Heart left ventricle (tissue), 13 donors: ENCODE results near the gene NKD1.

Source experiments
- CTCF ChIP-seq, 12 donors: fragments of 200-600 bp; sonication (generic) in 4 of 12; IDR thresholded peaks; one replicate each; pipeline versions ENCODE4 v1.5.0 to v1.8.0; 2018 to 2022; ENCODE audit warnings: antibody characterized with exemption in 12 of 12, mild to moderate bottlenecking in 5 of 12
- POLR2A ChIP-seq, 2 donors: fragments of 450-650 bp; IDR thresholded peaks; one replicate each; pipeline ENCODE4 v1.6.1; 2017; ENCODE audit warnings: antibody characterized with exemption in 2 of 2, mild to moderate bottlenecking in 2 of 2, moderate library complexity in 2 of 2
- donor health status: ischemic (EF 13 %, LVEDD 7.1; RV severe dilation, severe dysfunction).
- donor health status: DM: no; HTN: yes; CAD: no.
- donor health status: DM: no; HTN: no; CAD: no.
- donor health status: ischemic (EF 25% LVEDD 6.9; RV normal size, moderate dysfunction).
- donor health status: ischemic (EF 25% LVEDD 5.7; RV mildly dilated, moderate dysfunction).
- donor health status: ischemic (EF 35%, LVEDD 5.7; RV mildly dilated, moderate dysfunction).
- donor health status: nonischemic (EF 11% LVEDD 7.7; RV severe dilation, severe dysfunction).
- donor health status: DM: yes; HTN: yes; CAD: no.
- donor health status: PGD.
- donor health status: ischemic (EF 29% LVEDD 5.4; RV normal size, mild dysfunction).
- donor health status: nonischemic (EF 23%, LVEDD 6.1; RV moderate dilation, normal function).

- TF ChIP-seq POLR2A (IDR thresholded peaks at IDR 0.05) = no peak
- no peak for TF ChIP-seq CTCF (IDR thresholded peaks at IDR 0.05)
Measured at GRCh38 chr16:50690177-50690576, 142.0 kb downstream of the NKD1 start.
